HG03457 (cell line): Measurements from ENCODE around the gene POU4F1.
A peak's percentile ranks its signal among the peaks of the same experiment; 100 is the strongest.

Source experiments
- ATAC-seq: cut with Tn5 transposase; IDR thresholded peaks from one replicate; pipeline ENCODE4 v1.9.1; 2021; ENCODE audit warnings: moderate number of reproducible peaks; ENCODE audit not compliant: unreplicated experiment

POU4F1 gene

GRCh38 chr13:78607409-78608251 lies 4.3 kb upstream of the POU4F1 start:
- no peak for ATAC-seq

GRCh38 chr13:78606471-78607408 lies 3.4 kb upstream of the POU4F1 start:
- ATAC-seq: no peak

GRCh38 chr13:78604782-78605611 lies 1.6 kb upstream of the POU4F1 start:
- ATAC-seq: no peak

- peak; percentile 25 for ATAC-seq
Observed at GRCh38 chr13:78602561-78603239, 652 bp downstream of the POU4F1 start.

GRCh38 chr13:78601874-78602560 lies 1.3 kb downstream of the POU4F1 start:
- no peak for ATAC-seq

GRCh38 chr13:78601124-78601873 lies 2.1 kb downstream of the POU4F1 start:
- no peak for ATAC-seq

GRCh38 chr13:78600280-78600883 lies 3.0 kb downstream of the POU4F1 start:
- no peak for ATAC-seq

- no peak for ATAC-seq
Observed at GRCh38 chr13:78599645-78600279, 3.6 kb downstream of the POU4F1 start.

GRCh38 chr13:78598966-78599644 lies 4.2 kb downstream of the POU4F1 start:
- ATAC-seq: no peak

- no peak for ATAC-seq
Observed at GRCh38 chr13:78598116-78598781, 5.1 kb downstream of the POU4F1 start.

GRCh38 chr13:78597602-78597932 lies 5.8 kb downstream of the POU4F1 start:
- ATAC-seq: no peak

- no peak for ATAC-seq
Observed at GRCh38 chr13:78596736-78597601, 6.4 kb downstream of the POU4F1 start.

- ATAC-seq: no peak
Observed at GRCh38 chr13:78596399-78596735, 7.0 kb downstream of the POU4F1 start.

- no peak for ATAC-seq
Observed at GRCh38 chr13:78595495-78596398, 7.6 kb downstream of the POU4F1 start.

- no peak for ATAC-seq
Observed at GRCh38 chr13:78594456-78594975, 8.8 kb downstream of the POU4F1 start.
